ENCODE measurements around the gene WDR44.
"Not testable (repeated sequence)": the region's sequence is repeated elsewhere in the genome, so short reads cannot be mapped to it uniquely, and the experiment has no call there.

WDR44 gene

DNA sequence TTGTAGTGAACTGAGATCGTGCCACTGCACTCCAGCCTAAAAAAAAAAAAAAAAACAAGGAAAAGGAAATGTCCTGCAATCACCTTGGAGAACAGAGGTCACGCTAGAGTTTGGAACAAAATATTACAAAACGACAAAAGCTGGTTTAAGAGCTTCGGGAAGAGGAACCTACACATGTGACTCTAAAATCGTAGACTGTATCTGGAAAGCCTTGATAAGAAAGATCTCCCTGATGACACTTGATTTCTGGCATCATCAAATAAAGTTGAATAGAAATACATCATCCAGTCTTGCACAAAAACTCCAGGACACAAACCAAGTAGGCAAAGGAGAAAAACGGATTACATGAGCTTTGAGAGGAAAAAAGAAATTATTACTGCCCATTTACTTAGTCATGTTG is 118.6 kb downstream of the WDR44 start:
- Histone ChIP-seq H3K4me2 (ENCODE audit: low read length) (no peak overlapping the region), H3F3A (ENCODE audit: control insufficient read depth, insufficient read depth) (no peaks in the 10 kb centered on the region), H3K4me3 (ENCODE audit: low read length) (no peak overlapping the region), H4K20me1 (ENCODE audit: control insufficient read depth, insufficient read depth, low read depth, low read length) (no peaks in the 10 kb centered on the region), H3K27me3 (ENCODE audit: control insufficient read depth, low read length) (no peaks in the 10 kb centered on the region), H3K79me2 (ENCODE audit: control insufficient read depth, low read length) (no peaks in the 10 kb centered on the region), H3K27ac (ENCODE audit: low read depth, low read length) (no peak overlapping the region), H3K9me3 (ENCODE audit: control insufficient read depth, insufficient read depth, low read length) (no peaks in the 10 kb centered on the region), H3K4me1 (ENCODE audit: control insufficient read depth, low read length) (no peaks in the 10 kb centered on the region), H3K9me2 (replicated peaks; ENCODE audit: control insufficient read depth, low read length) (no peaks in the 10 kb centered on the region), H3K36me3 (ENCODE audit: control insufficient read depth, low read length) (no peaks in the 10 kb centered on the region)
- TF ChIP-seq, protein P1, sequence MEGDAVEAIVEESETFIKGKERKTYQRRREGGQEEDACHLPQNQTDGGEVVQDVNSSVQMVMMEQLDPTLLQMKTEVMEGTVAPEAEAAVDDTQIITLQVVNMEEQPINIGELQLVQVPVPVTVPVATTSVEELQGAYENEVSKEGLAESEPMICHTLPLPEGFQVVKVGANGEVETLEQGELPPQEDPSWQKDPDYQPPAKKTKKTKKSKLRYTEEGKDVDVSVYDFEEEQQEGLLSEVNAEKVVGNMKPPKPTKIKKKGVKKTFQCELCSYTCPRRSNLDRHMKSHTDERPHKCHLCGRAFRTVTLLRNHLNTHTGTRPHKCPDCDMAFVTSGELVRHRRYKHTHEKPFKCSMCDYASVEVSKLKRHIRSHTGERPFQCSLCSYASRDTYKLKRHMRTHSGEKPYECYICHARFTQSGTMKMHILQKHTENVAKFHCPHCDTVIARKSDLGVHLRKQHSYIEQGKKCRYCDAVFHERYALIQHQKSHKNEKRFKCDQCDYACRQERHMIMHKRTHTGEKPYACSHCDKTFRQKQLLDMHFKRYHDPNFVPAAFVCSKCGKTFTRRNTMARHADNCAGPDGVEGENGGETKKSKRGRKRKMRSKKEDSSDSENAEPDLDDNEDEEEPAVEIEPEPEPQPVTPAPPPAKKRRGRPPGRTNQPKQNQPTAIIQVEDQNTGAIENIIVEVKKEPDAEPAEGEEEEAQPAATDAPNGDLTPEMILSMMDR (IDR thresholded peaks at IDR 0.05; ENCODE audit: low read depth, low read length, poor library complexity, severe bottlenecking), result no peak
- TF ChIP-seq EZH2phosphoT487 (IDR thresholded peaks at IDR 0.05; ENCODE audit: borderline replicate concordance, low read length), result no peak

DNA sequence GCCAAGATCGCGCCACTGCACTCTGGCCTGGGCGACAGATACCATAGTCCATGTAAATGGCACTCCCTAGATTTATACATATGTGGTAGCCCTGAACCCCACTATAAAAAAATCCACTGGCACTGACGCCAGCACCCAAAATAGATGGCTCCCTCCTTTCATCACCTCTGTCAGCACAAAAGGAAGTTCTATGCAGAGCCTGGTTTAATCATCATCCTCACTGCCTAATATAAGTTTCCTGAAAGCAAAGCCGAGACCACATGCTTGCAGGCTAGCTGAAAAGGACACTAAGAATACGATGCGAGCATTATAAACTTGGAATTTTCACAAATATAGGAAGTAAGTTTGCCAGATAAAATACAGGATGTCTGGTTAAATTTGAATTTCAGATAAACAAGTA is 122.2 kb downstream of the WDR44 start:
- H3K27ac ChIP-seq (ENCODE audit: low read depth, low read length), result no peak overlapping the region
- no peak overlapping the region for H3K4me2 ChIP-seq (ENCODE audit: low read length)
- H3K36me3 ChIP-seq (ENCODE audit: control insufficient read depth, low read length), result no peaks in the 10 kb centered on the region
- H3K4me1 ChIP-seq (ENCODE audit: control insufficient read depth, low read length), result no peaks in the 10 kb centered on the region
- H3K9me2 ChIP-seq (replicated peaks; ENCODE audit: control insufficient read depth, low read length), result no peaks in the 10 kb centered on the region
- no peaks in the 10 kb centered on the region for H3K79me2 ChIP-seq (ENCODE audit: control insufficient read depth, low read length)
- H3F3A ChIP-seq (ENCODE audit: control insufficient read depth, insufficient read depth), result no peaks in the 10 kb centered on the region
- TF ChIP-seq, protein P1 (IDR thresholded peaks at IDR 0.05; ENCODE audit: low read depth, low read length, poor library complexity, severe bottlenecking), result no peak
- TF ChIP-seq EZH2phosphoT487 (IDR thresholded peaks at IDR 0.05; ENCODE audit: borderline replicate concordance, low read length), result no peak
- H3K4me3 ChIP-seq (ENCODE audit: low read length), result no peak overlapping the region
- no peaks in the 10 kb centered on the region for H3K9me3 ChIP-seq (ENCODE audit: control insufficient read depth, insufficient read depth, low read length)
- H4K20me1 ChIP-seq (ENCODE audit: control insufficient read depth, insufficient read depth, low read depth, low read length), result no peaks in the 10 kb centered on the region
- no peaks in the 10 kb centered on the region for H3K27me3 ChIP-seq (ENCODE audit: control insufficient read depth, low read length)

DNA sequence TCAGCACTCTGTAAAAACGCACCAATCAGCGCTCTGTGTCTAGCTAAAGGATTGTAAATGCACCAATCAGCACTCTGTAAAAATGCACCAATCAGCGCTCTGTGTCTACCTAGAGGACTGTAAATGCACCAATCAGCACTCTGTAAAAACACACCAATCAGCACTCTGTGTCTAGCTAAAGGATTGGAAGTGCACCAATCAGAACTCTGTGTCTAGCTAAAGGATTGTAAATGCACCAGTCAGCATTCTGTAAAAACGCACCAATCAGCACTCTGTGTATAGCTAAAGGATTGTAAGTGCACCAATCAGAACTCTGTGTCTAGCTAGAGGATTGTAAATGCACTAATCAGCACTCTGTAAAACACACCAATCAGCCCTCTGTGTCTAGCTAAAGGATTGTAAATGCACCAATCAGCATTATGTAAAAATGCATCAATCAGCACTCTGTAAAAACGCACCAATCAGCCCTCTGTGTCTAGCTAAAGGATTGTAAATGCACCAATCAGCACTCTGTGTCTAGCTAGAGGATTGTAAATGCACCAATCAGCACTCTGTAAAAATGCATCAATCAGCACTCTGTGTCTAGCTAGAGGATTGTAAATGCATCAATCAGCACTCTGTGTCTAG is 124.9 kb downstream of the WDR44 start:
- H3K9me3 ChIP-seq (ENCODE audit: control insufficient read depth, insufficient read depth, low read length); H3K4me2 ChIP-seq (ENCODE audit: low read length); H3K4me3 ChIP-seq (ENCODE audit: low read length); H3K4me1 ChIP-seq (ENCODE audit: control insufficient read depth, low read length); H3K27ac ChIP-seq (ENCODE audit: low read depth, low read length); H3F3A ChIP-seq (ENCODE audit: control insufficient read depth, insufficient read depth); H4K20me1 ChIP-seq (ENCODE audit: control insufficient read depth, insufficient read depth, low read depth, low read length); H3K9me2 ChIP-seq (replicated peaks; ENCODE audit: control insufficient read depth, low read length); H3K36me3 ChIP-seq (ENCODE audit: control insufficient read depth, low read length); H3K27me3 ChIP-seq (ENCODE audit: control insufficient read depth, low read length); H3K79me2 ChIP-seq (ENCODE audit: control insufficient read depth, low read length): not testable (repeated sequence)

DNA sequence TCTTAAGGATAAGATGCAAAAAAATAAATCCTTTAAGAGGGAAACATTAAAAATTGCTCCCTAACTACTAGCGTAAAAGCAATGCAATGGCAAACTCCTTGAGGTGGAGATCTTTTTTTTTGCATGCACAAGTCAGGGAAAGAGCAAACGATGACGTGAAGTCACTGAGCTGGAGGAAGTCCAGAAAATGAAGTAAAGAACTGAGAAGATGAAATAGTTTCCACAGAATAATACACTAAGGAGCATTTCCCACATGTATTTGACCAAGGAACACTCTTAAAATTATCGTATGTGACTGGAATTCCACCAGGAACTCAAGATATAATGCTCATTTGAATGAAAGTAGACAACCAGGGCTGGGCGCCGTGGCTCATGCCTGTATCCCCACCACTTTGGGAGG is 128.7 kb downstream of the WDR44 start:
- no peak for TF ChIP-seq EZH2phosphoT487 (IDR thresholded peaks at IDR 0.05; ENCODE audit: borderline replicate concordance, low read length)
- TF ChIP-seq, protein P1 (IDR thresholded peaks at IDR 0.05; ENCODE audit: low read depth, low read length, poor library complexity, severe bottlenecking), result no peak
- no peaks in the 10 kb centered on the region for H3K9me2 ChIP-seq (replicated peaks; ENCODE audit: control insufficient read depth, low read length)
- H3K79me2 ChIP-seq (ENCODE audit: control insufficient read depth, low read length), result no peaks in the 10 kb centered on the region
- H3K36me3 ChIP-seq (ENCODE audit: control insufficient read depth, low read length), result no peaks in the 10 kb centered on the region
- H3K4me2 ChIP-seq (ENCODE audit: low read length), result no peak overlapping the region
- H3K4me1 ChIP-seq (ENCODE audit: control insufficient read depth, low read length), result no peaks in the 10 kb centered on the region
- H3K4me3 ChIP-seq (ENCODE audit: low read length), result no peak overlapping the region
- H4K20me1 ChIP-seq (ENCODE audit: control insufficient read depth, insufficient read depth, low read depth, low read length), result no peaks in the 10 kb centered on the region
- H3F3A ChIP-seq (ENCODE audit: control insufficient read depth, insufficient read depth), result no peaks in the 10 kb centered on the region
- H3K27me3 ChIP-seq (ENCODE audit: control insufficient read depth, low read length), result no peaks in the 10 kb centered on the region
- H3K9me3 ChIP-seq (ENCODE audit: control insufficient read depth, insufficient read depth, low read length), result no peaks in the 10 kb centered on the region
- H3K27ac ChIP-seq (ENCODE audit: low read depth, low read length), result no peak overlapping the region

Measured in DOHH2 (cell line).